SK-N-SH (cell line): ENCODE measurements around the gene SCAMP2.

Experiments used
- CHD2 ChIP-seq: fragments of 150-350 bp; IDR thresholded peaks from 2 replicates; pipeline ENCODE4 v1.6.1; 2018; ENCODE audit warnings: low read length; ENCODE audit not compliant: partially characterized antibody
- CTCF ChIP-seq: fragments of 200-600 bp; sonication (generic); IDR thresholded peaks from 2 replicates; pipeline ENCODE4 v1.6.1; 2017; ENCODE audit warnings: antibody characterized with exemption, mild to moderate bottlenecking, moderate library complexity
- EZH2phosphoT487 ChIP-seq: fragments of 200-600 bp; sonication (generic); IDR thresholded peaks from 2 replicates; pipeline ENCODE4 v1.6.1; 2017; ENCODE audit warnings: low read depth, mixed run types, mild to moderate bottlenecking, antibody characterized with exemption, moderate library complexity, borderline replicate concordance
- POLR2AphosphoS5 ChIP-seq: IDR thresholded peaks from 2 replicates; pipeline ENCODE4 v1.6.1; 2012; ENCODE audit warnings: low read depth, low read length
- RAD21 ChIP-seq: IDR thresholded peaks from 2 replicates; pipeline ENCODE4 v1.6.1; 2012; ENCODE audit warnings: mild to moderate bottlenecking, low read length
- REST ChIP-seq: IDR thresholded peaks from 2 replicates; pipeline ENCODE4 v1.6.1; 2012; ENCODE audit warnings: mild to moderate bottlenecking, low read depth, low read length, moderate library complexity
- RXRA ChIP-seq: IDR thresholded peaks from 2 replicates; pipeline ENCODE4 v1.4.0; 2012; ENCODE audit warnings: low read depth, mild to moderate bottlenecking, borderline replicate concordance
- SIN3A ChIP-seq: IDR thresholded peaks from 2 replicates; pipeline ENCODE4 v1.6.1; 2012; ENCODE audit warnings: low read depth, mild to moderate bottlenecking, low read length, moderate library complexity, borderline replicate concordance
- USF2 ChIP-seq: fragments of 150-350 bp; IDR thresholded peaks from 2 replicates; pipeline ENCODE4 v1.6.1; 2017; ENCODE audit warnings: antibody characterized with exemption, low read length, low read depth, borderline replicate concordance

GRCh38 chr15:74908635-74909034 is 35.5 kb upstream of the SCAMP2 start:
- TF ChIP-seq RAD21 (no peak), REST (no peak), POLR2AphosphoS5 (no peak), USF2 (no peak), EZH2phosphoT487 (no peak), RXRA (no peak), CTCF (no peak), CHD2 (no peak), SIN3A (no peak)
